GM19452 (cell line): ENCODE results near the gene MAMDC4.
"Not testable (repeated sequence)": the region's sequence is repeated elsewhere in the genome, so short reads cannot be mapped to it uniquely, and the experiment has no call there.

ENCODE experiments used
- ATAC-seq: cut with Tn5 transposase; IDR thresholded peaks from one replicate; pipeline ENCODE4 v1.9.1; 2021; ENCODE audit not compliant: unreplicated experiment

MAMDC4 gene

GRCh38 chr9:136851941-136852663 lies at the start of gene MAMDC4:
Gene MAMDC4 (plus strand): TSS chr9:136852346. CDS start chr9:136852417, 71 bp downstream.
- no peak for ATAC-seq

- ATAC-seq, result not testable (repeated sequence)
Observed at GRCh38 chr9:136803009-136803550, 49.1 kb upstream of the MAMDC4 start.

- no peak for ATAC-seq
Observed at GRCh38 chr9:136803551-136804508, 48.3 kb upstream of the MAMDC4 start.

GRCh38 chr9:136804509-136805206 lies 47.5 kb upstream of the MAMDC4 start:
- no peak for ATAC-seq

GRCh38 chr9:136805207-136805740 lies 46.9 kb upstream of the MAMDC4 start:
- no peak for ATAC-seq

- ATAC-seq, result no peak
Observed at GRCh38 chr9:136806067-136806466, 46.1 kb upstream of the MAMDC4 start.

GRCh38 chr9:136806631-136807201 lies 45.4 kb upstream of the MAMDC4 start:
- no peak for ATAC-seq

GRCh38 chr9:136807281-136808074 lies 44.7 kb upstream of the MAMDC4 start, which contains the start of gene RABL6:
Gene RABL6 (plus strand): TSS chr9:136807948. CDS start chr9:136808197, 249 bp downstream.
- peak; percentile 76 for ATAC-seq

GRCh38 chr9:136808075-136808805 lies 43.9 kb upstream of the MAMDC4 start:
- ATAC-seq, result peak; percentile 32

GRCh38 chr9:136808806-136809158 lies 43.4 kb upstream of the MAMDC4 start:
- no peak for ATAC-seq

- ATAC-seq, result no peak
Observed at GRCh38 chr9:136814725-136815421, 37.3 kb upstream of the MAMDC4 start.

- ATAC-seq, result no peak
Observed at GRCh38 chr9:136815422-136815782, 36.7 kb upstream of the MAMDC4 start.

- no peak for ATAC-seq
Observed at GRCh38 chr9:136820971-136821825, 30.9 kb upstream of the MAMDC4 start.

- ATAC-seq, result no peak
Observed at GRCh38 chr9:136821826-136822544, 30.2 kb upstream of the MAMDC4 start.

- no peak for ATAC-seq
Observed at GRCh38 chr9:136823136-136824046, 28.8 kb upstream of the MAMDC4 start.
